CMK (cell line): Measurements from ENCODE around the gene PPIL1.
A peak's percentile ranks its signal among the peaks of the same experiment; 100 is the strongest.

ENCODE experiments used
- DNase-seq: peaks from one replicate; pipeline ENCODE4 v3.0.0-alpha.2; 2010; ENCODE audit warnings: low read depth

PPIL1 gene

DNA sequence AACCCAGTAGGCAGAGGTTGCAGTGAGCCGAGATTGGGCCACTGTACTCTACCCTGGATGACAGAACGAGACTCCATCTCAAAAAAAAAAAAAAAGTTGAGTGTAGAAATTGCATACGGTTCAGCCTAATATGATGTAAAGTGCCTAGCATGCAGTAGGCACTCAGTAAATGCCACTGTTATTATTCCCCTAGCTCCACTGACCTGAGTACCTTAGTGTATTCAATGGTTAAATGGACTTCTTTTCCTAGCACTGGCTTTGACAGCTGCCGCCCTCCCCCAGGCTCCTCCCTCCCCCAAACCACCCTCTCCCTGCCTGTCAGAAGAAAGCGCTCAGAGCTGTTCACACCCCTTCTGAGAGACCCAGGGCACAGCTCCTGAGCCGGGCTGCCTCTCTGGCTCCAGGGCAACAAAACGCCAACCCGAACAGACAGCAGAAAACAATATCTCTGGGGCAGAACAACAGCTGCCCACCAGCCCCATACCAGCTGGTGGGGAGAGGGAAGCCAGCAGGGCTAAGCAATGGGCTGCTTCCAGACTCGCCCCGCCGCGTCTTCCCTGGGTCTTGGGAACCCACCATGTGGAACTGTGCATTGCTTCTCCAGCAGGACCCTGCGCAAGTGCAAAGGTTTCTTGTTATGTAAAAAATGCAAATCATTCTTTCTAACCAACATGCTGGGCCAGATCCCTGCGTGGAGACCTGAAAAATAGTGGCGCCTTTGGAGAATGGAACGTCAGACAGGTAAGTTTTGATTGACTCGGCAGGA lies 39.8 kb downstream of the PPIL1 start:
- no peak for DNase-seq

GRCh38 chr6:36833182-36833789 lies 41.3 kb downstream of the PPIL1 start:
- DNase-seq, result no peak

GRCh38 chr6:36832313-36832712 lies 42.3 kb downstream of the PPIL1 start:
- DNase-seq, result no peak

- no peak for DNase-seq
Measured at GRCh38 chr6:36830577-36830976, 44.0 kb downstream of the PPIL1 start.

GRCh38 chr6:36829919-36830544 lies 44.6 kb downstream of the PPIL1 start:
- no peak for DNase-seq

DNA sequence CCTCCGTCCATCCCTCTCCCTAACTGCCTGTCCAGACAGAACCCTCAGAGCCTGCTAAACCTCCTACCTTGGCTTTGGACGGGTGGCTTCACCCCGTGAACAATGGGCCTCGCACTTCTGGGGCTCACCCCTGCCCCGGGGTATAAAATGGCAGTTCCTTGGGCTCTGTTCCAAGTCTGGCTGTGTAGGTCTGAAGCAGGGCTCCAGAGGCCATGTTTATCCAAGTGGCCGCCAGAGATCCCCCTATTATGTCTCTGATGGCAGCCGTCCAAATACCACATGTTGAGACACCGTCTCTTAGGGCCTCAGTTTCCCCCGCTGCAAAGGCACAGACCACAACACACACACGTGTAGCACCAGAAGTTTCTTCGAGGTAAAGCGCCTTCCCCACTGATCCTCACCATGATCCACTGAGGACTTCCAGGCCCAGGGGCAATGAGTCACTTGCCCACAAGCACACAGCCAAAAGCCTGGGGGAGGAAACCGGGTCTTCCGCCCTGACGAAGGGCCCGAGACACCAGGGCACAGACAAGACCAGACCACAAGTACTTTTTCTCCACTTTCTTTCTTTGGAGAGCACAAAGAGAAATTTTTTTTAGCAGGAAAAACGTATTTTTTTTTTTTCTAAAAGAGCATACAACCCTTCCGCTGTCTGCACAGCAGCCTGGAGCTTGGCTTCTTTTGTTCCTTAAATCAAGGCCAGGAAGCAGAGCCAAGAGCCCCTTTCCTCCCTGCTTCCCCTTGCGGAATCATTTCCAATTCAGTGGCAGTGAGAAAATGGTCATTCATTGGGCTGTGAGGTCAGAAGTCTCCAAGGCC lies 47.1 kb downstream of the PPIL1 start:
- peak; percentile 9 for DNase-seq

DNA sequence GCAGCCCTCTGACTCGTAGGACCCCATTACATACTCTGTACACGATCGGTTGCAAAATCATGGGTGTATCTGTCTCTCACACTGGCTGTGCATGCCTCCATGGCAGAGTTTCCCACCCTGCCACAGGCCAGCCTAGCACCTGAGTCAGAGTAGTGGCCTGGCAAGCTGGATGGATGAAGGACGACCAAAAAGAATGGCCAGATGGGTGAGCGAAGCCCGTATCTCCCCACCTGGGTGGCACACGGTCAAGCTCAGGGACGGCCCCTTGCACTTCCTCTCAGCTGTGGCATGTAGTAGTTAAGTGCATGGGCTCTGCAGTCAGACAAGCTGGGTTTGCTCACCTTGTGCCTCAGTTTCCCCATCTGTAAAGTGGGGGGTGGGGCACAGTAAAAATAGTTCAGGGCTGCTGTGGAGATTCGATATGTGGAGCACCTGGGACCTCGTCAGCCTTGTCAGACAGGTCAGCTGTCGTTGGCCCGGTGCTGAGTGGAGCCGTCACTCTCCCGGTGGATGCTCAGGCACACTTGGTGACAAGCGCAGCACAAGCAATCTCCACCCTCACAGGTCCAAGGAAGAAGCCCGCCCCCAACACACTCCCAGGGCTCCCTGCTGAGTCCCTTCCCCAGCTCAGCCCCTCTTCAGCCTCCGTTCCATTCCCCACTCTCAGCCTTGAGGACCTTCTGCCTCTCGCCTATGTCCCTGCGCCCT lies 47.9 kb downstream of the PPIL1 start:
- DNase-seq, result no peak

GRCh38 chr6:36825994-36826393 lies 48.6 kb downstream of the PPIL1 start:
- no peak for DNase-seq

GRCh38 chr6:36825452-36825851 lies 49.2 kb downstream of the PPIL1 start:
- no peak for DNase-seq

GRCh38 chr6:36824253-36824652 lies 50.4 kb downstream of the PPIL1 start:
- no peak for DNase-seq

DNA sequence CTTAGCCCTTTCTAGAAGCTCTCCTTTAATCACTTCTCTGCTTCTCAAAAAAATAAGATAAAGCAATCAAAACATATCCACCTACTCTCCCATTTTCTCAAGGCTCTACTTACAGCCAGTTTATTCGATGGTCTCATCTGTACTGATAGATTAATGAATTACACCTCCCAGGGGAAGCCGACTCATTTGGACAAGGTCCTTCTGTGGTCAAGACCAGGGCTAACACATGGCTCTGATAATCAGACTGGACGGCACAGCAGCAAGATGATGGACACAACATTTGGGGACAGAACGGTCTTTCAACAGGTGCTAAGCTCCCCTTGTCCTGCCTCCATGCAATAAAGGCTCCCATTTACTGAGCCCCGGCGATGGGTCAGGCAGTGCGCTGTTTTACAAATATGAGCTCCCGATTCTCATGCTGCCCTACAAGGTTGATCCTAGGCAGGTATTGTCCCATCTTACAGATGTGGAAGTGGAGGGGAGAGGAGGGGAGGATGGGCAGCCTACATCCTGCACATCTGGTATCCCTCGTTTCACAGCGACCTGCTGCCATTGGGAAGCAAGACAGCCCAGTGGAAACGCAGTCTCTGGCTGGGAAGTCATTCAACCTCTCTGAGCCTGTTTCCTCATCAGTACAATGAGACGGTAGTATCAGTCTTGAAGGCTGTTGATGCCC lies 51.0 kb downstream of the PPIL1 start:
- DNase-seq, result no peak

DNA sequence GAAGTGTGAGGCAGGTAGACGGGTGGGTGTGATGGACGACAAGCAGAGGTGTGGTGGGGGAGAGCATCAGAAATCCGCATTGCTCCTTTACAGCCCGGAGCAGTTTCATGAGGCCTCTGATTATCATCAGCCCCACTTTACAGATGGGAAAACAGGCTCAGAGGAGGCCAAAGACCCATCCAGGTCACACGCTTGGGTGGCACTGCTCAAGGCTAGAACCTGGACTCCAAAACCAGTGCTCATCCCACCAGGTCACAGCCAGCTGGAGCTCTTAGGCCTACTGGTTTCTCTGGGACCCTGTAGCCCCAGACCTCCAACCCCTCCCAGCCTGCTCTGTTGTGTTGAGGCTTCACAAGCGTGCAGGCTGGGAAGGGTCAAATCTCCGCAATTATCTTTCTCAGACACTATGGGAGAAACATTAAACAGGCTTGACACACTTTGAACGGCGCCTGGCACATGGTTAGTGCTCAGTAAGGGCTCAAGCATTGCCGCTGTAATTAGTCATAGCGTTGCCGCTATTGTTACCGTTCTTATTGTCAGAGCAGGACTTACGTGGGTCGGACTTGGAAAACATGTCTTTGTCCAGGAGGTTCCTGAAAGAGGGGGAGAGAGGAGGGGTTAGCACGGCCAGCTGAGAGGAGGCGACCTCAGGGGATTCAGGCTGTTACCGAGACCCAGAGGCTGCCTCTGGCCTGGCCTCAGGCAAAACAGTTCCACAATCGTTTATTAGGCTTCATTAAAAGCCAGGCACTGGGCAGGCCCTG lies 51.9 kb downstream of the PPIL1 start:
- DNase-seq, result no peak

DNA sequence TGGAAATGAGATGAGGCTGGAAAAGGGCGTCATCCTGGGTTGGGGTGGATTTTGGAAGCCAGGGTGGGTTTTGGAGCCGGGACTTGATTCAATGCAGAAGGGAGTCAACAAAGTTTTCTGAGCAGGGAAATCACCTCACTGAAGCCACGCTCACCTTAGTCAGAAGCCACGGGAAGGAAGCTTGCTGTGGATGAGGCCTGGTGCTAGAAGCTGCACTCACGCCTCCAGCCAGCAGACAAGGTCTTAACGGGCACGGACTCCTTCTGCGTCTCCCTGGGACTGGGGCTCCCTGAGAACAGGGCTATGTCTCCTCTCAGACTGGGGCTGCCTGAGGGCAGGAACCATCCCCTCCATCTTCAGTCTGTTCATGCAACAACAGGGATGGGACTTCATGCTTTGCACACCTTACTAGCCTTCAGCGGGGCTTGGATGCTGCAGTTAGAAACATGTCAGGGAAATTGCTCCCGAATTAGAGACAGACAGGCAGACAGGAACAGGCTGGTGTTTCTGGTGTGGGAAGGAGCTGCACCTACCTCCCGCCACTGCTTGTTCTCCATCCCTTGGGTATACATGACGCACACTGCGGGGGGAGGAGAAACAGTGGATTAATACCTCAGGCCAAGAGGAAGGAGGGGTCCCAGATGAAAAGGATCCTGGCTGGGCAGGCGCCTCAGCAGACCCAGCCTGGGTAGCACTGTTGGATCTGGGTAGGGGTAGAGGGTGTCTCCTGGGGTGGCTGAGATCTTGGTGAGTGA lies 52.8 kb downstream of the PPIL1 start:
- no peak for DNase-seq

- no peak for DNase-seq
Measured at GRCh38 chr6:36820700-36821580, 53.7 kb downstream of the PPIL1 start.

GRCh38 chr6:36818756-36819155 lies 55.8 kb downstream of the PPIL1 start:
- no peak for DNase-seq

GRCh38 chr6:36817847-36818246 lies 56.8 kb downstream of the PPIL1 start:
- no peak for DNase-seq

- DNase-seq, result no peak
Measured at GRCh38 chr6:36817176-36817817, 57.3 kb downstream of the PPIL1 start.
